Astrocyte of the cerebellum (primary cell): ENCODE measurements around the gene TINAGL1.
"Not testable (repeated sequence)": the region's sequence is repeated elsewhere in the genome, so short reads cannot be mapped to it uniquely, and the experiment has no call there.

Experiments
- DNase-seq: peaks from one replicate; pipeline ENCODE4 v3.0.0-alpha.2; 2011; ENCODE audit warnings: low read depth
- H3K4me3 ChIP-seq: 2 replicates; pipeline ENCODE4 v1.5.1; 2011; ENCODE audit warnings: mild to moderate bottlenecking, low read depth, low read length, moderate library complexity
- in situ Hi-C: cut with HindIII; loops from 2 replicates; pipeline ENCODE4 v1.10.0; 2017; ENCODE audit warnings: low sequenced_read_pairs
- TF ChIP-seq, protein P1 (sequence below): IDR thresholded peaks from 2 replicates; pipeline ENCODE4 v1.5.1; 2012; ENCODE audit warnings: low read length, low read depth, moderate library complexity, mild to moderate bottlenecking; ENCODE audit errors: missing control alignments

TINAGL1 gene

GRCh38 chr1:31583082-31583994 is 7.0 kb downstream of the TINAGL1 start:
- no peak for DNase-seq
- TF ChIP-seq, protein P1, sequence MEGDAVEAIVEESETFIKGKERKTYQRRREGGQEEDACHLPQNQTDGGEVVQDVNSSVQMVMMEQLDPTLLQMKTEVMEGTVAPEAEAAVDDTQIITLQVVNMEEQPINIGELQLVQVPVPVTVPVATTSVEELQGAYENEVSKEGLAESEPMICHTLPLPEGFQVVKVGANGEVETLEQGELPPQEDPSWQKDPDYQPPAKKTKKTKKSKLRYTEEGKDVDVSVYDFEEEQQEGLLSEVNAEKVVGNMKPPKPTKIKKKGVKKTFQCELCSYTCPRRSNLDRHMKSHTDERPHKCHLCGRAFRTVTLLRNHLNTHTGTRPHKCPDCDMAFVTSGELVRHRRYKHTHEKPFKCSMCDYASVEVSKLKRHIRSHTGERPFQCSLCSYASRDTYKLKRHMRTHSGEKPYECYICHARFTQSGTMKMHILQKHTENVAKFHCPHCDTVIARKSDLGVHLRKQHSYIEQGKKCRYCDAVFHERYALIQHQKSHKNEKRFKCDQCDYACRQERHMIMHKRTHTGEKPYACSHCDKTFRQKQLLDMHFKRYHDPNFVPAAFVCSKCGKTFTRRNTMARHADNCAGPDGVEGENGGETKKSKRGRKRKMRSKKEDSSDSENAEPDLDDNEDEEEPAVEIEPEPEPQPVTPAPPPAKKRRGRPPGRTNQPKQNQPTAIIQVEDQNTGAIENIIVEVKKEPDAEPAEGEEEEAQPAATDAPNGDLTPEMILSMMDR = no peak
- in situ Hi-C loops = no loop called here
- no peak overlapping the region for H3K4me3 ChIP-seq

GRCh38 chr1:31583995-31584868 is 7.9 kb downstream of the TINAGL1 start:
- no peak overlapping the region for H3K4me3 ChIP-seq
- DNase-seq = peak; percentile 39
- TF ChIP-seq, protein P1 = no peak
- in situ Hi-C loops = no loop called here

GRCh38 chr1:31584869-31585735 is 8.8 kb downstream of the TINAGL1 start:
- TF ChIP-seq, protein P1 = no peak
- in situ Hi-C loops = no loop called here
- no peak for DNase-seq
- H3K4me3 ChIP-seq = no peak overlapping the region

GRCh38 chr1:31585736-31586365 is 9.5 kb downstream of the TINAGL1 start:
- TF ChIP-seq, protein P1 = no peak
- DNase-seq = no peak
- in situ Hi-C loops = no loop called here
- no peak overlapping the region for H3K4me3 ChIP-seq

DNA sequence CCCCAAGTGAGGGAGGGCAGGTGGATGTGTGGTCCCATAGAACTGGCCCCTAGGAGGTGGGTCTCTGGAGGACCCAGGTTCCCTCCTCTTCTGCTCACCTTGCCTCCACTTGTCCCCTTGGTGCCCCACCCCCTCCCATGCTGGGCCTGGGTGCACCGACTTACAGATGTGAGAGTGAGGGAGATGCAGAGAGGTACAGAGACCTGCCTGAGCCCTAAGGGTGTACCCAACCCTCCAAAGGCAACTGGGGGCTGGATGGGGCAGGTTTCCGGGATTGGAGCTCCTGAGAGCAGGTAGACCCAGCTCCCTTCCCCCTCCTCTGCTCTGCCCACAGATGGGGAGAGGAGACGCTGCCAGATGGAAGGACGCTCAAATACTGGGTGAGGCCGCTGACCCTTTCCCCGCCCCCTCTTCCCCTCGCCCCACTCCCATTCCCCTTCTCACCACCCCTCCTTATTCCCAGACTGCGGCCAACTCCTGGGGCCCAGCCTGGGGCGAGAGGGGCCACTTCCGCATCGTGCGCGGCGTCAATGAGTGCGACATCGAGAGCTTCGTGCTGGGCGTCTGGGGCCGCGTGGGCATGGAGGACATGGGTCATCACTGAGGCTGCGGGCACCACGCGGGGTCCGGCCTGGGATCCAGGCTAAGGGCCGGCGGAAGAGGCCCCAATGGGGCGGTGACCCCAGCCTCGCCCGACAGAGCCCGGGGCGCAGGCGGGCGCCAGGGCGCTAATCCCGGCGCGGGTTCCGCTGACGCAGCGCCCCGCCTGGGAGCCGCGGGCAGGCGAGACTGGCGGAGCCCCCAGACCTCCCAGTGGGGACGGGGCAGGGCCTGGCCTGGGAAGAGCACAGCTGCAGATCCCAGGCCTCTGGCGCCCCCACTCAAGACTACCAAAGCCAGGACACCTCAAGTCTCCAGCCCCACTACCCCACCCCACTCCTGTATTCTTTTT is 10.3 kb downstream of the TINAGL1 start:
- TF ChIP-seq, protein P1 = no peak
- in situ Hi-C loops = no loop called here
- DNase-seq = no peak
- H3K4me3 ChIP-seq = no peak overlapping the region

DNA sequence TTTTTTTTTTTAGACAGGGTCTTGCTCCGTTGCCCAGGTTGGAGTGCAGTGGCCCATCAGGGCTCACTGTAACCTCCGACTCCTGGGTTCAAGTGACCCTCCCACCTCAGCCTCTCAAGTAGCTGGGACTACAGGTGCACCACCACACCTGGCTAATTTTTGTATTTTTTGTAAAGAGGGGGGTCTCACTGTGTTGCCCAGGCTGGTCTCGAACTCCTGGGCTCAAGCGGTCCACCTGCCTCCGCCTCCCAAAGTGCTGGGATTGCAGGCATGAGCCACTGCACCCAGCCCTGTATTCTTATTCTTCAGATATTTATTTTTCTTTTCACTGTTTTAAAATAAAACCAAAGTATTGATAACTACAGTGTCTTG is 11.0 kb downstream of the TINAGL1 start:
- in situ Hi-C loops, H3K4me3 ChIP-seq, DNase-seq: not testable (repeated sequence)
